Smooth muscle cell of the brain vasculature (primary cell): Measurements from ENCODE around the gene DOK7.
"Not testable (repeated sequence)": the region's sequence is repeated elsewhere in the genome, so short reads cannot be mapped to it uniquely, and the experiment has no call there.

Experiments used
- DNase-seq: peaks from one replicate; pipeline ENCODE4 v3.0.0-alpha.2; 2012; ENCODE audit warnings: low read depth, low spot score

Gene DOK7

DNA sequence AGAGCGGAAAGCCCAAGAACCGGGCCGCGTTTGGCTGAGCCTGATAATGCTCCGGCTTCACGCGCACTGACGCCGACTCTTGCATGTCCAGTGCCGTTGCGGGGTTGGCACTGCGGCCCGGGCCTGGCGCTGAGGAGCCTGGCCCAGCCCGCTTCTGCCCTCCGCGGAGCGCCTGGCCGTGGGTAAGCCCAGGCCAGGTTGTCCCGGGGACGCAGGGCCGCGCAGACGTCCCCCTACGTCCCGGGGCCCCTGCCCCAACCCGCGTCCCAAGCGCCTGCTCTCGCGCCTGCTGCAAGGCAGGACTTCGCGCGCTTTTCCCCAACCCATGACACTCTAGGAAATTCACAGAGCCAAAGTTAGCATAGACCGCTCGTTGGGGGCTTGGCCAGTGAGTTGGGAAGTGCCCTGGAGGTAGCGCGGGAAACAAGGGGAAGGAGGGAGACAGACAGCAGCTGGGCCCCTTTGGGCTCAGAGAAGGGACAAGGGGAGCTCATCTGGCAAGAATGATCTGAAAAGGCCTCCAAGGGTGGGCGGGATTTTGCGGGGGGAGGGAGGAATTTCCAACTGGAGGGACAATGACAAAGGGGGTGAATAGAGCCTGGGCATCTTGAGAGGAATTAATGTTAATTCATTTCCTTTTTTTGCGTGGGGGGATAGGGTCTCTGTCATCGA, 69.8 kb downstream of the DOK7 start:
- no peak for DNase-seq

DNA sequence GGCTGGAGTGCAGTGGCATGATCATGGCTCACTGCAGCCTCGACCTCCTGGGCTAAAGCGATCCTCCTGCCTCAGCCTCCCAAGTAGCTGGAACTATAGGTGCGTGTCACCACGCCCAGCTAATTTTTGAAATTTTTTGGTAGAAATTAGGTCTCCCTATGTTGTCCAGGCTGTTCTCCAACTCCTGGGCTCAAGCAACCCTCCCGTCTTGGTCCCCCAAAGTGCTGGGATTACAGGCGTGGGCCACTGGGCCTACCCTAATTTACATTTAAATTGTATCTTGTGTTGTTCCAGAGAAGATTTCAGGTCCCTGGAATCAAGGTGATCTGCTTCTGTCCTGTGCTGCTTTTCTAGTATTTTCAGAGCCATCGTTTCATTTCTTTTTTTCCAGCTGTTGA, 70.3 kb downstream of the DOK7 start:
- DNase-seq = no peak

DNA sequence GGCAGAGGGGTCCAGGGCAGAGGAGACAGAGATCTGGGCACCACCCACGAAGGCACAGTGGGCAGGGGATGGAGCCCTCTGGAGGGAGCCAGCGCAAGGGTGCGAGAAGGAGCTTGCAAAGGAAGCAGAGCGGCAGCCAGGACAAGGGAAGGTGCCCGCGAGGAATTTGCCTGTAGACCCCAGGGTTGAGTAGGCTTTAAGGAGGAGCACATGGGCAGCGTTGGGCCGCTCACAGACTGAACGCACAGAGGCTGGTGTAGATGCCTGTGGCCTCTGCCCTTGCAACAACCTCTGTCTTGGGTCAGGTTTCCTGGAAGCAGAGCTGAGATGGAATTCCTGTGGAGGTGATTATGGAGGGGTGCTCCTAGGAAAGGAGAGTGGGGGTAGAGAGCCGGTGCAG, 72.7 kb downstream of the DOK7 start:
- not testable (repeated sequence) for DNase-seq

DNA sequence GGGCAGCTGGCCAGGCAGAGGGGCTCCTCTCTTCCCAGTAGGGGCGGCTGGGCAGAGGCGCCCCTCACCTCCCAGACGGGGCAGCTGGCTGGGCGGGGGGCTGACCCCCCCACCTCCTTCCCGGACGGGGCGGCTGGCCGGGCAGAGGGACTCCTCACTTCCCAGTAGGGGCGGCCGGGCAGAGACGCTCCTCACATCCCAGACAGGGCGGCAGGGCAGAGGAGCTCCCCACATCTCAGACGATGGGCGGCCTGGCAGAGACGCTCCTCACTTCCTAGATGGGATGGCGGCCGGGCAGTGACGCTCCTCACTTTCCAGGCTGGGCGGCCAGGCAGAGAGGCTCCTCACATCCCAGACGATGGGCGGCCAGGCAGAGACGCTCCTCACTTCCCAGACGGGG, 75.8 kb downstream of the DOK7 start:
- DNase-seq = not testable (repeated sequence)

DNA sequence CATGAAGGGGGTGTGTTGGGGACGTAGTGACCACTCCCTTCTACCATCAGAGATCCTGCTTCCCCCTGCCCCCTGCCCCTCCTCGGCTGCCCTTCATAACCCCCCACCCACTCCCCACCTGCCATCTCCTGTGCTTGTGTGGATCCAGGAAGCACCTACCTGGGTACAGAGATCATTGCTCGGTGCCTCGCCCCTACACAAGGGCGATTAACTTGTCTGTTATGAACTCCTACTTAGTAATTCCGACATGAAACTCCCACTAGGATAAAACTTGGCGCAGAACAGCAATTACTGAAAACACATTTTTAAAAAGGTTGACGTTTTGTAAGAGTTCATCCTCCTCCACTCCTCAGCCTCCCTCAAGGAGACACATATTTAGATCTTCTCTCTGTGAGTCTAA, 80.3 kb downstream of the DOK7 start:
- DNase-seq = not testable (repeated sequence)
